K562 (cell line): ENCODE data around the gene TM9SF4. TPM values are rescaled to one million over a fixed set of nuclear protein-coding genes. Genes with fewer than 3 reads are reported as not detected.
A peak's percentile ranks its signal among the peaks of the same experiment; 100 is the strongest.

ENCODE experiments used
- ARID4B ChIP-seq: sonication (generic); formaldehyde crosslinking; IDR thresholded peaks from 2 replicates; pipeline ENCODE4 v1.8.0; 2022; ENCODE audit warnings: mild to moderate bottlenecking, missing genetic modification reagents
- ATF1 ChIP-seq, 2 experiments: fragments of 450-650 bp in 1 of 2; IDR thresholded peaks; 2 replicates each; pipeline ENCODE4 v1.6.1; 2016; ENCODE audit warnings: missing compliant biosample characterization in 1 of 2, missing genetic modification characterization in 1 of 2
- ATF3 ChIP-seq, 2 experiments: fragments of 450-650 bp in 1 of 2; sonication (generic) in 1 of 2; formaldehyde crosslinking in 1 of 2; IDR thresholded peaks in 1 of 2; conservative IDR thresholded peaks in 1 of 2; 2 replicates each; pipeline versions ENCODE4 v1.6.1 to v1.8.1; 2016 to 2023; ENCODE audit warnings: mild to moderate bottlenecking in 2 of 2, moderate library complexity in 2 of 2, inconsistent platforms in 1 of 2, missing genetic modification reagents in 1 of 2
- CBX3 ChIP-seq, 2 experiments: IDR thresholded peaks; 1 replicate in 1 of 2; 2 replicates in 1 of 2; pipeline ENCODE4 v1.6.1; 2012; ENCODE audit warnings: inconsistent platforms in 2 of 2, low read length in 2 of 2, borderline replicate concordance in 1 of 2, control low read depth in 1 of 2
- CTCF ChIP-seq, 3 experiments: IDR thresholded peaks in 2 of 3; conservative IDR thresholded peaks in 1 of 3; 2 replicates each; pipeline ENCODE4 v1.5.1; 2011 to 2012; ENCODE audit warnings: low read length in 3 of 3, mild to moderate bottlenecking in 3 of 3, control low read depth in 2 of 3, improper control_type of control experiment in 1 of 3, inconsistent platforms in 1 of 3, low read depth in 1 of 3, mixed read lengths in 1 of 3, moderate library complexity in 1 of 3; ENCODE audit not compliant: insufficient read depth in 2 of 3
- DACH1 ChIP-seq: fragments of 450-650 bp; IDR thresholded peaks from 2 replicates; pipeline ENCODE4 v1.6.1; 2018; ENCODE audit not compliant: partially characterized antibody
- E2F3 ChIP-seq: fragments of 250-450 bp; sonication (Bioruptor Pico); IDR thresholded peaks from 2 replicates; pipeline ENCODE4 v1.4.0; 2020; ENCODE audit warnings: mild to moderate bottlenecking
- ETV1 ChIP-seq: fragments of 450-650 bp; conservative IDR thresholded peaks from 2 replicates; pipeline ENCODE4 v1.6.1; 2016; ENCODE audit warnings: missing genetic modification characterization, control low read depth, low read depth, missing compliant biosample characterization
- KDM1A ChIP-seq, 2 experiments: fragments of 450-650 bp; IDR thresholded peaks; 2 replicates each; pipeline ENCODE4 v1.6.1; 2016; ENCODE audit warnings: mild to moderate bottlenecking in 2 of 2
- MAZ ChIP-seq, 2 experiments: fragments of 450-650 bp in 1 of 2; sonication (generic) in 1 of 2; formaldehyde crosslinking; IDR thresholded peaks in 1 of 2; conservative IDR thresholded peaks in 1 of 2; 2 replicates each; pipeline versions ENCODE4 v1.4.0 to v1.5.0; 2020; ENCODE audit warnings: mild to moderate bottlenecking in 1 of 2, missing genetic modification reagents in 1 of 2
- POU5F1 ChIP-seq: fragments of 150-350 bp; IDR thresholded peaks from 2 replicates; pipeline ENCODE4 v1.6.1; 2014; ENCODE audit warnings: borderline replicate concordance, low read length, low read depth, mild to moderate bottlenecking; ENCODE audit not compliant: partially characterized antibody
- SAFB2 ChIP-seq: fragments of 200-400 bp; formaldehyde crosslinking; IDR thresholded peaks from 2 replicates; pipeline ENCODE4 v1.6.1; 2018; ENCODE audit warnings: borderline replicate concordance, low read length, low read depth, moderate library complexity; ENCODE audit not compliant: severe bottlenecking
- TCF3 ChIP-seq: sonication (generic); formaldehyde crosslinking; IDR thresholded peaks from 2 replicates; pipeline ENCODE4 v1.4.0; 2020; ENCODE audit warnings: mild to moderate bottlenecking, missing genetic modification reagents
- TCF7 ChIP-seq: sonication (generic); IDR thresholded peaks from 2 replicates; pipeline ENCODE4 v1.6.1; 2016; ENCODE audit warnings: antibody characterized with exemption, borderline replicate concordance
- ZBTB2 ChIP-seq: fragments of 450-650 bp; IDR thresholded peaks from 2 replicates; pipeline ENCODE4 v1.6.1; 2016; ENCODE audit warnings: antibody characterized with exemption
- polyA plus RNA-seq, 8 experiments: library from polyadenylated mRNA; depleted of rRNA in 4 of 8; stranded (reverse) in 5 of 8; unstranded in 3 of 8; fragments of >200 nt; fragmentation: Nextera tagmentation in 2 of 8; fragmentation: Illumina TruSeq in 1 of 8; extraction: Ambion mirVana in 2 of 8; extraction: Trizol in 1 of 8; gene quantifications; 2 replicates each; pipeline versions ENCODE4 v1.2.1 to v1.2.3, GENCODE V29; 2011 to 2014; ENCODE audit warnings: inconsistent platforms in 1 of 8, missing spikeins in 1 of 8
- total RNA-seq, 7 experiments: library from RNA; depleted of rRNA in 6 of 7; stranded (reverse); fragments of >200 nt in 6 of 7; fragmentation: Illumina TruSeq in 2 of 7; extraction: Trizol in 2 of 7; gene quantifications; 2 replicates each; pipeline versions ENCODE4 v1.2.1 to v1.2.3, GENCODE V29; 2011 to 2021; ENCODE audit warnings: low replicate concordance in 1 of 7

Gene TM9SF4
- total and polyA plus RNA-seq, 9 of the 15 experiments (the other 6 are each of a cell fraction or from before 2014, with no cell fraction given): 14.5 to 46.3 (median 26.9) TPM

GRCh38 chr20:32109392-32110172, at the start of gene TM9SF4 (continued):
- peak; percentile 35; the same call in 1 of the 2 replicates for TF ChIP-seq ARID4B
- TF ChIP-seq TCF7: peak; percentile 41; the same call in 1 of the 2 replicates
- TF ChIP-seq ETV1 (tag): peak; percentile 94
- peak; percentile 87 for TF ChIP-seq ATF1 (CRISPR knock-in tag; IDR thresholded peaks at IDR 0.05)
- TF ChIP-seq ATF1 (tag; IDR thresholded peaks at IDR 0.05): peak; percentile 99
- peak in 1 of 3 experiments; percentile 6; a peak in 1 of 6 replicates for TF ChIP-seq CTCF (IDR thresholded peaks at IDR 0.05 in 2 of 3, conservative IDR thresholded peaks at IDR 0.05 in 1 of 3; ENCODE audit: insufficient read depth in 2 of 3, low read depth in 1 of 3, low read length in 3 of 3)
- TF ChIP-seq TCF3 (CRISPR knock-in tag): 0 out of 2 replicates have a peak, but pooled peaks have one; percentile 17
- TF ChIP-seq CBX3 (IDR thresholded peaks at IDR 0.05; ENCODE audit: borderline replicate concordance in 1 of 2, low read length in 2 of 2): peak in 1 of 2 experiments; percentile 94; a peak in 2 of 3 replicates
- peak; percentile 57; the same call in 1 of the 2 replicates for TF ChIP-seq ZBTB2
- peak; percentile 82 to 86 for TF ChIP-seq MAZ (CRISPR knock-in tag; conservative IDR thresholded peaks at IDR 0.05 in 1 of 2, IDR thresholded peaks at IDR 0.05 in 1 of 2)
- TF ChIP-seq DACH1: no peak
- TF ChIP-seq E2F3 (CRISPR knock-in tag): 0 out of 2 replicates have a peak, but pooled peaks have one; percentile 49
- peak; percentile 39 for TF ChIP-seq POU5F1
- peak; percentile 99 for TF ChIP-seq ATF3 (IDR thresholded peaks at IDR 0.05)
- peak; percentile 97 for TF ChIP-seq ATF3 (CRISPR knock-in tag; conservative IDR thresholded peaks at IDR 0.05)
- TF ChIP-seq SAFB2: no peak
- TF ChIP-seq KDM1A (IDR thresholded peaks at IDR 0.05): 0 out of 4 replicates have a peak, but pooled peaks of 1 of the 2 experiments have one; percentile 5
